Neural cell (in vitro differentiated cells): ENCODE results near the gene APBA1.

ENCODE experiments used
- EP300 ChIP-seq: fragments of 450-650 bp; conservative IDR thresholded peaks from 2 replicates; pipeline ENCODE4 v1.6.1; 2014; ENCODE audit warnings: antibody characterized with exemption, mild to moderate bottlenecking, moderate library complexity; ENCODE audit not compliant: poor library complexity, severe bottlenecking
- EZH2 ChIP-seq: fragments of 200-600, 300-800 bp; shearing (Covaris generic), sonication (generic); IDR thresholded peaks from 2 replicates; pipeline ENCODE4 v1.6.1; 2014; ENCODE audit warnings: antibody characterized with exemption, low read length, borderline replicate concordance, mild to moderate bottlenecking; ENCODE audit not compliant: insufficient read depth, poor library complexity, severe bottlenecking
- MXI1 ChIP-seq: fragments of 450-650 bp; conservative IDR thresholded peaks from 2 replicates; pipeline ENCODE4 v1.6.1; 2014; ENCODE audit warnings: antibody characterized with exemption, mild to moderate bottlenecking; ENCODE audit not compliant: poor library complexity, severe bottlenecking
- POLR2AphosphoS5 ChIP-seq: IDR thresholded peaks from 2 replicates; pipeline ENCODE4 v1.6.1; 2012
- RAD21 ChIP-seq: fragments of 450-650 bp; conservative IDR thresholded peaks from 2 replicates; pipeline ENCODE4 v1.6.1; 2014; ENCODE audit warnings: antibody characterized with exemption, mild to moderate bottlenecking, moderate library complexity
- SMC3 ChIP-seq: fragments of 450-650 bp; conservative IDR thresholded peaks from 2 replicates; pipeline ENCODE4 v1.6.1; 2014; ENCODE audit warnings: antibody characterized with exemption, mild to moderate bottlenecking, moderate library complexity; ENCODE audit not compliant: poor library complexity
- TF ChIP-seq, protein P1 (sequence below): fragments of 450-650 bp; IDR thresholded peaks from 2 replicates; pipeline ENCODE4 v1.5.1; 2014; ENCODE audit warnings: antibody characterized with exemption, mild to moderate bottlenecking, moderate library complexity; ENCODE audit not compliant: poor library complexity, severe bottlenecking
- TF ChIP-seq, protein P2 (sequence below): IDR thresholded peaks from 2 replicates; pipeline ENCODE4 v1.6.1; 2012; ENCODE audit warnings: borderline replicate concordance

DNA sequence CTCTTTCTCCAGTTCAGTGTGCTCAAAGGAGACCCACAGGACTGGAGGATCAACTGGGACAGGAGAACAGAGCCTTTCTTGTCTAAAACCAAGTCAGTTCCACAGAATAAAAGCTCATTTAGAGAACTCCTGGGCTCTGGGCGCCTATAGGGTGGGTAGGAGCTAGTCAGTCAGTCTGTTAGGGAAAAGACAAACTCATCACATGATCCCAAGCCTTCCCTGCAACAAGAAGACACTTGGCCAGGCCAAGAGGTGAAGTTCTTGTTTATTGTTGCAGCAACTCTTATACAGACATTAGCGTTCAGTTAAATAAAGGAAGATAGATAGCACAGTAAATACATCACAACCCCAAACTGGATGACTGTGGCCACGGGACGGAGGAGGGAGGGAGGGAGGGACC, 244.9 kb downstream of the APBA1 start:
- TF ChIP-seq EP300 (no peak), MXI1 (no peak), SMC3 (no peak), EZH2 (no peak), POLR2AphosphoS5 (no peak), RAD21 (no peak)
- TF ChIP-seq, protein P1, sequence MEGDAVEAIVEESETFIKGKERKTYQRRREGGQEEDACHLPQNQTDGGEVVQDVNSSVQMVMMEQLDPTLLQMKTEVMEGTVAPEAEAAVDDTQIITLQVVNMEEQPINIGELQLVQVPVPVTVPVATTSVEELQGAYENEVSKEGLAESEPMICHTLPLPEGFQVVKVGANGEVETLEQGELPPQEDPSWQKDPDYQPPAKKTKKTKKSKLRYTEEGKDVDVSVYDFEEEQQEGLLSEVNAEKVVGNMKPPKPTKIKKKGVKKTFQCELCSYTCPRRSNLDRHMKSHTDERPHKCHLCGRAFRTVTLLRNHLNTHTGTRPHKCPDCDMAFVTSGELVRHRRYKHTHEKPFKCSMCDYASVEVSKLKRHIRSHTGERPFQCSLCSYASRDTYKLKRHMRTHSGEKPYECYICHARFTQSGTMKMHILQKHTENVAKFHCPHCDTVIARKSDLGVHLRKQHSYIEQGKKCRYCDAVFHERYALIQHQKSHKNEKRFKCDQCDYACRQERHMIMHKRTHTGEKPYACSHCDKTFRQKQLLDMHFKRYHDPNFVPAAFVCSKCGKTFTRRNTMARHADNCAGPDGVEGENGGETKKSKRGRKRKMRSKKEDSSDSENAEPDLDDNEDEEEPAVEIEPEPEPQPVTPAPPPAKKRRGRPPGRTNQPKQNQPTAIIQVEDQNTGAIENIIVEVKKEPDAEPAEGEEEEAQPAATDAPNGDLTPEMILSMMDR: no peak
- TF ChIP-seq, protein P2, sequence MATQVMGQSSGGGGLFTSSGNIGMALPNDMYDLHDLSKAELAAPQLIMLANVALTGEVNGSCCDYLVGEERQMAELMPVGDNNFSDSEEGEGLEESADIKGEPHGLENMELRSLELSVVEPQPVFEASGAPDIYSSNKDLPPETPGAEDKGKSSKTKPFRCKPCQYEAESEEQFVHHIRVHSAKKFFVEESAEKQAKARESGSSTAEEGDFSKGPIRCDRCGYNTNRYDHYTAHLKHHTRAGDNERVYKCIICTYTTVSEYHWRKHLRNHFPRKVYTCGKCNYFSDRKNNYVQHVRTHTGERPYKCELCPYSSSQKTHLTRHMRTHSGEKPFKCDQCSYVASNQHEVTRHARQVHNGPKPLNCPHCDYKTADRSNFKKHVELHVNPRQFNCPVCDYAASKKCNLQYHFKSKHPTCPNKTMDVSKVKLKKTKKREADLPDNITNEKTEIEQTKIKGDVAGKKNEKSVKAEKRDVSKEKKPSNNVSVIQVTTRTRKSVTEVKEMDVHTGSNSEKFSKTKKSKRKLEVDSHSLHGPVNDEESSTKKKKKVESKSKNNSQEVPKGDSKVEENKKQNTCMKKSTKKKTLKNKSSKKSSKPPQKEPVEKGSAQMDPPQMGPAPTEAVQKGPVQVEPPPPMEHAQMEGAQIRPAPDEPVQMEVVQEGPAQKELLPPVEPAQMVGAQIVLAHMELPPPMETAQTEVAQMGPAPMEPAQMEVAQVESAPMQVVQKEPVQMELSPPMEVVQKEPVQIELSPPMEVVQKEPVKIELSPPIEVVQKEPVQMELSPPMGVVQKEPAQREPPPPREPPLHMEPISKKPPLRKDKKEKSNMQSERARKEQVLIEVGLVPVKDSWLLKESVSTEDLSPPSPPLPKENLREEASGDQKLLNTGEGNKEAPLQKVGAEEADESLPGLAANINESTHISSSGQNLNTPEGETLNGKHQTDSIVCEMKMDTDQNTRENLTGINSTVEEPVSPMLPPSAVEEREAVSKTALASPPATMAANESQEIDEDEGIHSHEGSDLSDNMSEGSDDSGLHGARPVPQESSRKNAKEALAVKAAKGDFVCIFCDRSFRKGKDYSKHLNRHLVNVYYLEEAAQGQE: no peak
